Sigmoid colon (tissue), 7 donors: ENCODE measurements around the gene KRTAP20-2. TPM values are rescaled to one million over a fixed set of nuclear protein-coding genes. Genes with fewer than 3 reads are reported as not detected.

Experiments
- DNase-seq: peaks from one replicate; pipeline ENCODE4 v3.0.0-alpha.2; 2019
- H3K27ac ChIP-seq, 4 donors: fragments of 200-600 bp; sonication (generic); one replicate each; pipeline ENCODE4 v1.5.1; 2016 to 2019; ENCODE audit warnings: mild to moderate bottlenecking in 1 of 4
- H3K27me3 ChIP-seq, 3 donors: fragments of 200-600 bp; sonication (generic); one replicate each; pipeline ENCODE4 v1.5.1; 2019; ENCODE audit warnings: mild to moderate bottlenecking in 1 of 3
- H3K36me3 ChIP-seq, 4 donors: fragments of 200-600 bp; sonication (generic); one replicate each; pipeline ENCODE4 v1.5.1; 2016 to 2019
- H3K4me1 ChIP-seq, 4 donors: fragments of 200-600 bp; sonication (generic); one replicate each; pipeline ENCODE4 v1.5.1; 2017 to 2019
- H3K4me3 ChIP-seq, 4 donors: fragments of 200-600 bp; sonication (generic); one replicate each; pipeline ENCODE4 v1.5.1; 2017 to 2019; ENCODE audit warnings: mild to moderate bottlenecking in 2 of 4, moderate library complexity in 1 of 4
- H3K9me3 ChIP-seq, 4 donors: fragments of 200-600 bp in 3 of 4; sonication (generic) in 3 of 4; one replicate each; pipeline versions ENCODE4 v1.5.1 to v1.6.1; 2013 to 2019
- CTCF ChIP-seq, 4 experiments: fragments of 450-650 bp in 3 of 4; fragments of 200-600 bp in 1 of 4; IDR thresholded peaks; one replicate each; pipeline ENCODE4 v1.5.1; 2016 to 2019; ENCODE audit warnings: antibody characterized with exemption in 4 of 4, mild to moderate bottlenecking in 3 of 4, moderate library complexity in 2 of 4
- EP300 ChIP-seq, 4 donors: sonication (generic); formaldehyde crosslinking; IDR thresholded peaks; one replicate each; pipeline ENCODE4 v1.6.1; 2017; ENCODE audit warnings: antibody characterized with exemption in 4 of 4
- POLR2A ChIP-seq, 2 donors: fragments of 450-650 bp; IDR thresholded peaks; one replicate each; pipeline ENCODE4 v1.6.1; 2016; ENCODE audit warnings: antibody characterized with exemption in 2 of 2, mild to moderate bottlenecking in 2 of 2, moderate library complexity in 2 of 2
- POLR2AphosphoS5 ChIP-seq, 4 donors: sonication (generic); formaldehyde crosslinking; IDR thresholded peaks; one replicate each; pipeline ENCODE4 v1.6.1; 2017; ENCODE audit warnings: antibody characterized with exemption in 4 of 4
- WGBS, 2 donors: extraction: QIAGEN DNeasy Blood & Tissue Kit; methylation state at CpG; one replicate each; pipeline ENCODE4 v1.1.7; 2013; 5-methylcytosine and 5-hydroxymethylcytosine counted together
- intact Hi-C: fragments of 100-400 bp; cut with DNase I; formaldehyde crosslinking; loops from one replicate; pipeline ENCODE4 v1.15.1; 2023
- polyA plus RNA-seq, 3 donors: library from polyadenylated mRNA; stranded (reverse); fragments of 200-250 nt; gene quantifications; one replicate each; pipeline ENCODE4 v1.2.3, GENCODE V29; 2013
- small RNA-seq, 3 donors: library from RNA; depleted of rRNA; stranded (forward); fragments of <200 nt; gene quantifications; one replicate each; pipeline ENCODE3, GENCODE V24; 2016
- total RNA-seq, 4 donors: library from RNA; depleted of rRNA; stranded (reverse); fragments of >200 nt; gene quantifications; one replicate each; pipeline ENCODE4 v1.1.0, GENCODE V29; 2016
- donor health status: healthy with polysubstance abuse.
- donor health status: Bipolar disorder and iron deficiency.
- donor health status: healthy.

KRTAP20-2 gene
- total and polyA plus RNA-seq, 7 donors: not detected

GRCh38 chr21:30680586-30680985, 45.6 kb downstream of the KRTAP20-2 start:
- H3K27ac ChIP-seq: no peak overlapping the region
- no peak for DNase-seq
- H3K4me1 ChIP-seq: no peaks in the 10 kb centered on the region
- no peak overlapping the region for H3K4me3 ChIP-seq
- 42 to 49% methylated on average over 1 of the region's 1 CpG for WGBS, 2 donors
- TF ChIP-seq POLR2A (IDR thresholded peaks at IDR 0.05): no peak
- no peak for TF ChIP-seq POLR2AphosphoS5 (IDR thresholded peaks at IDR 0.05)
- TF ChIP-seq EP300 (IDR thresholded peaks at IDR 0.05): no peak
- TF ChIP-seq CTCF (IDR thresholded peaks at IDR 0.05): no peak
- intact Hi-C loops: no loop called here
- peaks cover 0 to 9% (median 0%) of the 10 kb centered on the region in 4 donors for H3K9me3 ChIP-seq
- no peaks in the 10 kb centered on the region for H3K36me3 ChIP-seq
- H3K27me3 ChIP-seq: no peaks in the 10 kb centered on the region

GRCh38 chr21:30684506-30684905, 49.5 kb downstream of the KRTAP20-2 start:
- DNase-seq: no peak
- 83 to 84% methylated on average over 6 of the region's 6 CpGs for WGBS, 2 donors
- H3K4me1 ChIP-seq: no peaks in the 10 kb centered on the region
- H3K27ac ChIP-seq: no peak overlapping the region
- peaks cover 0 to 4% (median 0%) of the 10 kb centered on the region in 4 donors for H3K9me3 ChIP-seq
- intact Hi-C loops: no loop called here
- no peak overlapping the region for H3K4me3 ChIP-seq
- no peaks in the 10 kb centered on the region for H3K36me3 ChIP-seq
- TF ChIP-seq CTCF (IDR thresholded peaks at IDR 0.05) (no peak), EP300 (IDR thresholded peaks at IDR 0.05) (no peak), POLR2AphosphoS5 (IDR thresholded peaks at IDR 0.05) (no peak), POLR2A (IDR thresholded peaks at IDR 0.05) (no peak)
- H3K27me3 ChIP-seq: no peaks in the 10 kb centered on the region

Small RNA genes lying within 50 kb of the gene (small RNA-seq; reads per million reads assigned to genes)
- 0 reads per million in 3 donors for gene KRTAP20-1
- 0 reads per million in 3 donors for gene KRTAP20-3
- 0 reads per million in 3 donors for gene KRTAP20-4
- 0 reads per million in 3 donors for gene KRTAP22-1
- 0 reads per million in 3 donors for gene KRTAP22-2

Other genes with a start within 250 kb of the KRTAP20-2 start
- gene KRTAP13-1, start 239.2 kb upstream of the KRTAP20-2 start, total RNA-seq: not detected
- not detected for gene KRTAP13-1, start 239.2 kb upstream of the KRTAP20-2 start, polyA plus RNA-seq
- gene KRTAP13-3, start 209.3 kb upstream of the KRTAP20-2 start, total RNA-seq: not detected
- not detected for gene KRTAP13-3, start 209.3 kb upstream of the KRTAP20-2 start, polyA plus RNA-seq
- gene KRTAP13-4, start 205.0 kb upstream of the KRTAP20-2 start, total RNA-seq: not detected
- not detected for gene KRTAP13-4, start 205.0 kb upstream of the KRTAP20-2 start, polyA plus RNA-seq
- not detected for gene KRTAP15-1, start 194.9 kb upstream of the KRTAP20-2 start, total RNA-seq
- not detected for gene KRTAP15-1, start 194.9 kb upstream of the KRTAP20-2 start, polyA plus RNA-seq
- not detected for gene KRTAP19-1, start 154.8 kb upstream of the KRTAP20-2 start, total RNA-seq
- gene KRTAP19-1, start 154.8 kb upstream of the KRTAP20-2 start, polyA plus RNA-seq: not detected
- gene KRTAP19-2, start 147.8 kb upstream of the KRTAP20-2 start, total RNA-seq: not detected
- not detected for gene KRTAP19-2, start 147.8 kb upstream of the KRTAP20-2 start, polyA plus RNA-seq
- not detected for gene KRTAP19-3, start 143.2 kb upstream of the KRTAP20-2 start, total RNA-seq
- not detected for gene KRTAP19-3, start 143.2 kb upstream of the KRTAP20-2 start, polyA plus RNA-seq
- not detected for gene KRTAP19-4, start 138.0 kb upstream of the KRTAP20-2 start, total RNA-seq
- gene KRTAP19-4, start 138.0 kb upstream of the KRTAP20-2 start, polyA plus RNA-seq: not detected
- not detected for gene KRTAP19-5, start 133.1 kb upstream of the KRTAP20-2 start, total RNA-seq
- gene KRTAP19-5, start 133.1 kb upstream of the KRTAP20-2 start, polyA plus RNA-seq: not detected
- gene KRTAP19-6, start 93.3 kb upstream of the KRTAP20-2 start, total RNA-seq: not detected
- gene KRTAP19-6, start 93.3 kb upstream of the KRTAP20-2 start, polyA plus RNA-seq: not detected
- not detected for gene KRTAP19-7, start 73.9 kb upstream of the KRTAP20-2 start, total RNA-seq
- not detected for gene KRTAP19-7, start 73.9 kb upstream of the KRTAP20-2 start, polyA plus RNA-seq
- not detected for gene KRTAP22-2, start 44.8 kb upstream of the KRTAP20-2 start, total RNA-seq
- gene KRTAP22-2, start 44.8 kb upstream of the KRTAP20-2 start, polyA plus RNA-seq: not detected
- not detected for gene KRTAP6-3, start 42.8 kb upstream of the KRTAP20-2 start, total RNA-seq
- gene KRTAP6-3, start 42.8 kb upstream of the KRTAP20-2 start, polyA plus RNA-seq: not detected
- gene KRTAP6-2, start 36.3 kb upstream of the KRTAP20-2 start, total RNA-seq: not detected
- gene KRTAP6-2, start 36.3 kb upstream of the KRTAP20-2 start, polyA plus RNA-seq: not detected
- gene KRTAP22-1, start 34.1 kb upstream of the KRTAP20-2 start, total RNA-seq: not detected
- gene KRTAP22-1, start 34.1 kb upstream of the KRTAP20-2 start, polyA plus RNA-seq: not detected
- gene KRTAP6-1, start 21.3 kb upstream of the KRTAP20-2 start, total RNA-seq: not detected
- not detected for gene KRTAP6-1, start 21.3 kb upstream of the KRTAP20-2 start, polyA plus RNA-seq
- not detected for gene KRTAP20-1, start 18.8 kb upstream of the KRTAP20-2 start, total RNA-seq
- gene KRTAP20-1, start 18.8 kb upstream of the KRTAP20-2 start, polyA plus RNA-seq: not detected
- not detected for gene KRTAP20-4, start 14.6 kb upstream of the KRTAP20-2 start, total RNA-seq
- gene KRTAP20-4, start 14.6 kb upstream of the KRTAP20-2 start, polyA plus RNA-seq: not detected
- gene KRTAP20-3, start 7.7 kb downstream of the KRTAP20-2 start, total RNA-seq: not detected
- not detected for gene KRTAP20-3, start 7.7 kb downstream of the KRTAP20-2 start, polyA plus RNA-seq
- gene KRTAP21-3, start 83.6 kb downstream of the KRTAP20-2 start, total RNA-seq: not detected
- not detected for gene KRTAP21-3, start 83.6 kb downstream of the KRTAP20-2 start, polyA plus RNA-seq
- not detected for gene KRTAP21-2, start 112.1 kb downstream of the KRTAP20-2 start, total RNA-seq
- not detected for gene KRTAP21-2, start 112.1 kb downstream of the KRTAP20-2 start, polyA plus RNA-seq
- gene KRTAP21-1, start 120.2 kb downstream of the KRTAP20-2 start, total RNA-seq: not detected
- gene KRTAP21-1, start 120.2 kb downstream of the KRTAP20-2 start, polyA plus RNA-seq: not detected
- gene KRTAP8-1, start 178.1 kb downstream of the KRTAP20-2 start, total RNA-seq: not detected
- gene KRTAP8-1, start 178.1 kb downstream of the KRTAP20-2 start, polyA plus RNA-seq: not detected
- not detected for gene KRTAP7-1, start 194.6 kb downstream of the KRTAP20-2 start, total RNA-seq
- not detected for gene KRTAP7-1, start 194.6 kb downstream of the KRTAP20-2 start, polyA plus RNA-seq
- gene KRTAP11-1, start 246.4 kb downstream of the KRTAP20-2 start, total RNA-seq: not detected
- gene KRTAP11-1, start 246.4 kb downstream of the KRTAP20-2 start, polyA plus RNA-seq: not detected